Osteocyte (in vitro differentiated cells): ENCODE measurements around the gene DNAJC13. TPM values are rescaled to one million over a fixed set of nuclear protein-coding genes. Genes with fewer than 3 reads are reported as not detected.
"Not testable (repeated sequence)": the region's sequence is repeated elsewhere in the genome, so short reads cannot be mapped to it uniquely, and the experiment has no call there.

Experiments
- DNase-seq: peaks from one replicate; pipeline ENCODE4 v3.0.0; 2021; ENCODE audit warnings: mixed read lengths; ENCODE audit not compliant: unreplicated experiment; ENCODE audit errors: extremely low spot score
- H3K27ac Mint-ChIP-seq: one replicate; pipeline ENCODE4 v1.8.0; 2021; ENCODE audit warnings: mild to moderate bottlenecking, mixed read lengths; ENCODE audit not compliant: unreplicated experiment
- H3K27me3 Mint-ChIP-seq: one replicate; pipeline ENCODE4 v1.8.0; 2021; ENCODE audit warnings: mixed read lengths; ENCODE audit not compliant: unreplicated experiment
- H3K36me3 Mint-ChIP-seq: one replicate; pipeline ENCODE4 v1.8.0; 2021; ENCODE audit warnings: mixed read lengths; ENCODE audit not compliant: unreplicated experiment
- H3K4me1 Mint-ChIP-seq: one replicate; pipeline ENCODE4 v1.8.0; 2021; ENCODE audit warnings: mixed read lengths; ENCODE audit not compliant: unreplicated experiment
- H3K4me3 Mint-ChIP-seq: one replicate; pipeline ENCODE4 v1.8.0; 2021; ENCODE audit warnings: mild to moderate bottlenecking, moderate library complexity, mixed read lengths; ENCODE audit not compliant: unreplicated experiment
- H3K9me3 Mint-ChIP-seq: one replicate; pipeline ENCODE4 v1.8.0; 2021; ENCODE audit warnings: mixed read lengths; ENCODE audit not compliant: unreplicated experiment
- long read RNA-seq: library from polyadenylated mRNA; unstranded; transcript quantifications from one replicate; pipeline ENCODE4 v2.0.0, GENCODE V29; 2021
- total RNA-seq: library from RNA; stranded (reverse); gene quantifications from 2 replicates; pipeline ENCODE4 v1.2.1, GENCODE V29; 2021
- TF ChIP-seq, protein P1 (sequence below): fragments of 200-600 bp; sonication (generic); IDR thresholded peaks from 2 replicates; pipeline ENCODE4 v1.5.0; 2021; ENCODE audit warnings: antibody characterized with exemption, mild to moderate bottlenecking, moderate library complexity

Gene DNAJC13, protein sequence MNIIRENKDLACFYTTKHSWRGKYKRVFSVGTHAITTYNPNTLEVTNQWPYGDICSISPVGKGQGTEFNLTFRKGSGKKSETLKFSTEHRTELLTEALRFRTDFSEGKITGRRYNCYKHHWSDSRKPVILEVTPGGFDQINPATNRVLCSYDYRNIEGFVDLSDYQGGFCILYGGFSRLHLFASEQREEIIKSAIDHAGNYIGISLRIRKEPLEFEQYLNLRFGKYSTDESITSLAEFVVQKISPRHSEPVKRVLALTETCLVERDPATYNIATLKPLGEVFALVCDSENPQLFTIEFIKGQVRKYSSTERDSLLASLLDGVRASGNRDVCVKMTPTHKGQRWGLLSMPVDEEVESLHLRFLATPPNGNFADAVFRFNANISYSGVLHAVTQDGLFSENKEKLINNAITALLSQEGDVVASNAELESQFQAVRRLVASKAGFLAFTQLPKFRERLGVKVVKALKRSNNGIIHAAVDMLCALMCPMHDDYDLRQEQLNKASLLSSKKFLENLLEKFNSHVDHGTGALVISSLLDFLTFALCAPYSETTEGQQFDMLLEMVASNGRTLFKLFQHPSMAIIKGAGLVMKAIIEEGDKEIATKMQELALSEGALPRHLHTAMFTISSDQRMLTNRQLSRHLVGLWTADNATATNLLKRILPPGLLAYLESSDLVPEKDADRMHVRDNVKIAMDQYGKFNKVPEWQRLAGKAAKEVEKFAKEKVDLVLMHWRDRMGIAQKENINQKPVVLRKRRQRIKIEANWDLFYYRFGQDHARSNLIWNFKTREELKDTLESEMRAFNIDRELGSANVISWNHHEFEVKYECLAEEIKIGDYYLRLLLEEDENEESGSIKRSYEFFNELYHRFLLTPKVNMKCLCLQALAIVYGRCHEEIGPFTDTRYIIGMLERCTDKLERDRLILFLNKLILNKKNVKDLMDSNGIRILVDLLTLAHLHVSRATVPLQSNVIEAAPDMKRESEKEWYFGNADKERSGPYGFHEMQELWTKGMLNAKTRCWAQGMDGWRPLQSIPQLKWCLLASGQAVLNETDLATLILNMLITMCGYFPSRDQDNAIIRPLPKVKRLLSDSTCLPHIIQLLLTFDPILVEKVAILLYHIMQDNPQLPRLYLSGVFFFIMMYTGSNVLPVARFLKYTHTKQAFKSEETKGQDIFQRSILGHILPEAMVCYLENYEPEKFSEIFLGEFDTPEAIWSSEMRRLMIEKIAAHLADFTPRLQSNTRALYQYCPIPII (N-terminal part only)
- 55.5 and 57.1 TPM in 2 replicates for total RNA-seq
- long read RNA-seq, transcript DNAJC13-205 (20 exons, 2,306 nt) = major isoform, 6 of 45 reads
- long read RNA-seq, partial matches to known transcripts = 34 of 45 reads
- long read RNA-seq, other reads (novel, unspliced or antisense) = 5 of 45 reads

- Mint-ChIP-seq H3K27ac (peak within 1 kb of the TSS; percentile 97), H3K27me3 (peaks cover 8% of the 10 kb centered on the region), H3K9me3 (no peaks in the 10 kb centered on the region), H3K36me3 (peaks cover 3% of the 10 kb centered on the region), H3K4me3 (peak within 1 kb of the TSS; percentile 99), H3K4me1 (peaks cover 37% of the 10 kb centered on the region)
- TF ChIP-seq, protein P1, sequence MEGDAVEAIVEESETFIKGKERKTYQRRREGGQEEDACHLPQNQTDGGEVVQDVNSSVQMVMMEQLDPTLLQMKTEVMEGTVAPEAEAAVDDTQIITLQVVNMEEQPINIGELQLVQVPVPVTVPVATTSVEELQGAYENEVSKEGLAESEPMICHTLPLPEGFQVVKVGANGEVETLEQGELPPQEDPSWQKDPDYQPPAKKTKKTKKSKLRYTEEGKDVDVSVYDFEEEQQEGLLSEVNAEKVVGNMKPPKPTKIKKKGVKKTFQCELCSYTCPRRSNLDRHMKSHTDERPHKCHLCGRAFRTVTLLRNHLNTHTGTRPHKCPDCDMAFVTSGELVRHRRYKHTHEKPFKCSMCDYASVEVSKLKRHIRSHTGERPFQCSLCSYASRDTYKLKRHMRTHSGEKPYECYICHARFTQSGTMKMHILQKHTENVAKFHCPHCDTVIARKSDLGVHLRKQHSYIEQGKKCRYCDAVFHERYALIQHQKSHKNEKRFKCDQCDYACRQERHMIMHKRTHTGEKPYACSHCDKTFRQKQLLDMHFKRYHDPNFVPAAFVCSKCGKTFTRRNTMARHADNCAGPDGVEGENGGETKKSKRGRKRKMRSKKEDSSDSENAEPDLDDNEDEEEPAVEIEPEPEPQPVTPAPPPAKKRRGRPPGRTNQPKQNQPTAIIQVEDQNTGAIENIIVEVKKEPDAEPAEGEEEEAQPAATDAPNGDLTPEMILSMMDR = no peak
- peak; percentile 97 for DNase-seq
These were observed at the start of gene DNAJC13 for GRCh38 chr3:132416807-132417694. Gene DNAJC13, plus strand, starts transcription at chr3:132417502. Its CDS starts 17,049 bp downstream, at chr3:132434551.

DNA sequence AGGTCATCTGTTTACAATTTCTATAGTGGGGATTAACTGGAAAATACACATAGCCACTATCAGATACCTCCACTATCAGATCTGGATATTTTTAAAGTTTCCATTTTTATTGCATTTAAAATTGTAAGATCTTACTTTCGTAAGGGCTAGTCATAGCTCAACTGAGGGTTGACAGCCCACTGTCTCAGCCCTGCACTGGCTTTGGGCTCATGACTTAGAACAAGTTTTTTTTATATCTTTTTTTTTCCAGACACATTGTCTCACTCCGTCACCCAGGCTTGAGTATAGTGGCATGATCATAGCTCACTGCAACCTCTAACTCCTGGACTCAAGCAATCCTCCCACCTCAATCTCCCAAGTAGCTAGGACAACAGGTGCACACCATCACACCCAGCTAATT is 48.8 kb upstream of the DNAJC13 start:
- TF ChIP-seq, protein P1 = no peak
- Mint-ChIP-seq H3K4me3 (no peak overlapping the region), H3K4me1 (no peaks in the 10 kb centered on the region), H3K27ac (no peak overlapping the region), H3K9me3 (no peaks in the 10 kb centered on the region), H3K36me3 (no peaks in the 10 kb centered on the region), H3K27me3 (peaks cover 36% of the 10 kb centered on the region)
- DNase-seq = no peak

- Mint-ChIP-seq H3K4me3 (no peak overlapping the region), H3K36me3 (no peaks in the 10 kb centered on the region), H3K27ac (no peak overlapping the region), H3K27me3 (peaks cover 36% of the 10 kb centered on the region), H3K4me1 (no peaks in the 10 kb centered on the region), H3K9me3 (no peaks in the 10 kb centered on the region)
- DNase-seq = no peak
- TF ChIP-seq, protein P1 = no peak
These were observed 48.3 kb upstream of the DNAJC13 start for GRCh38 chr3:132368962-132369361.

DNA sequence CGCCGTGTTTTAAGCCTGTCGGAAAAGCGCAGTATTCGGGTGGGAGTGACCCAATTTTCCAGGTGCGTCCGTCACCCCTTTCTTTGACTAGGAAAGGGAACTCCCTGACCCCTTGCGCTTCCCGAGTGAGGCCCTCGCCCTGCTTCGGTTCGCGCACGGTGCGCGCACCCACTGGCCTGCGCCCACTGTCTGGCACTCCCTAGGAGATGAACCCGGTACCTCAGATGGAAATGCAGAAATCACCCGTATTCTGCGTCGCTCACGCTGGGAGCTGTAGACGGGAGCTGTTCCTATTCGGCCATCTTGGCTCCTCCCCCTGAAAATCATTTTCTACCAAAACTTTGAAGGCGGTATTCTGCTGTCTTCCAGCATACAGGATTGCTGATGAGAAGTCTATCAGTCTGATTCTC is 40.4 kb upstream of the DNAJC13 start:
- not testable (repeated sequence) for H3K27ac Mint-ChIP-seq, H3K4me1 Mint-ChIP-seq, DNase-seq, H3K36me3 Mint-ChIP-seq, H3K9me3 Mint-ChIP-seq
- Mint-ChIP-seq H3K4me3 (peak overlapping the region; percentile 85), H3K27me3 (peaks cover 44% of the 10 kb centered on the region)
